Cardiac muscle cell (in vitro differentiated cells and primary cell): Measurements from ENCODE around the gene EIF1AD. TPM values are rescaled to one million over a fixed set of nuclear protein-coding genes. Genes with fewer than 3 reads are reported as not detected.
"Not testable (repeated sequence)": the region's sequence is repeated elsewhere in the genome, so short reads cannot be mapped to it uniquely, and the experiment has no call there.

Experiments
- DNase-seq, 2 donors: peaks; one replicate each; pipeline versions ENCODE4 v3.0.0 to v3.0.0-alpha.2; 2010 to 2017; ENCODE audit warnings: low read depth in 1 of 2, low spot score in 1 of 2
- H3K27ac ChIP-seq: fragments of 200-600 bp; sonication (generic); 2 replicates; pipeline ENCODE4 v1.5.1; 2016
- H3K27me3 ChIP-seq: fragments of 200-600 bp; sonication (generic); 2 replicates; pipeline ENCODE4 v1.6.0; 2016; ENCODE audit warnings: control low read depth
- H3K36me3 ChIP-seq: fragments of 200-600 bp; sonication (generic); 2 replicates; pipeline ENCODE4 v1.5.1; 2016; ENCODE audit warnings: control low read depth
- H3K4me1 ChIP-seq: fragments of 200-600 bp; sonication (generic); 2 replicates; pipeline ENCODE4 v1.8.1; 2017; ENCODE audit warnings: low read depth, mild to moderate bottlenecking, mixed run types
- H3K4me3 ChIP-seq: fragments of 200-600 bp; sonication (generic); 2 replicates; pipeline ENCODE4 v1.5.1; 2016; ENCODE audit warnings: mild to moderate bottlenecking
- H3K9me3 ChIP-seq: fragments of 200-600 bp; sonication (generic); 2 replicates; pipeline ENCODE4 v1.5.1; 2017; ENCODE audit warnings: low read depth, mild to moderate bottlenecking, control low read depth
- CTCF ChIP-seq: IDR thresholded peaks from 2 replicates; pipeline ENCODE4 v1.5.1; 2012; ENCODE audit warnings: low read depth, mild to moderate bottlenecking, low read length
- polyA plus RNA-seq: library from polyadenylated mRNA; unstranded; fragments of >200 nt; fragmentation: Nextera tagmentation; extraction: Ambion mirVana; gene quantifications from 2 replicates; pipeline ENCODE4 v1.2.1, GENCODE V29; 2016
- total RNA-seq: library from RNA; depleted of rRNA; stranded (reverse); fragments of >200 nt; gene quantifications from 2 replicates; pipeline ENCODE4 v1.2.3, GENCODE V29; 2016

The EIF1AD gene
- total and polyA plus RNA-seq, 2 experiments from 2014 or later: 24.6 to 36.8 TPM

DNA sequence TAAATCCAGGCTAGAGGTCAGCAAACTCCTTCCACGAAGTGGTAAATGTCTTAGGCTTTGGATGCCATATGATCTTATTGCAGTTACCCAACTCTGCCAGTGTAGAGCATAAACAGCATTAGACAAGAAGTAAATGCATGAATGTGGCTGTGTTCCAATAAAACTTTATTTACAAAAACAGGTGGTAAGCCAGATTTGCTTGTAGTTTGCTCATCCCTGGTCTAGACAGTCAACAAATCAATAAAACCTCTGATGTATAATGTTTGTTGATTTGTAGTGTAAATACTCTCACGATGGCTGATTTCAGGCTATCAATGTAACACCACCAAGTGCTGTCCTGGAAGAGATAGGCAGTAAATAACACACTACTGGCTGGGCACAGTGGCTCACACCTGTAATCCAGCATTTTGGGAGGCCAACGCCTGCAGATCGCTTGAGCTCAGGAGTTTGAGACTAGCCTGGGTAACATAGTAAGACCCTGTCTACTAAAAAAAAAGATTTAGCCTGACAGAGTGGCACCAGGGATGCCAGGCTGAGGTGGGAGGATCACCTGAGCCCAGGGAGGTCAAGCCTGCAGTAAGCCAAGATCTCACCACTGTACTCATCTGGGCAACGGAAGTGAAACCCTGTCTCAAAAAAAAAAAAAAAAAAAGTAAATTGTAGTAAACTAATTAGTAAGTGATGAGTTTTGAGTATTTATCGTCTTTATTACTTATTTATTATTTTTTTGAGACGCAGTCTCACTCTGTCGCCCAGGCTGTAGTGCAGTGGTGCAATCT lies 31.2 kb upstream of the EIF1AD start:
- no peaks in the 10 kb centered on the region for H3K4me1 ChIP-seq
- no peak for TF ChIP-seq CTCF
- H3K27me3 ChIP-seq: no peaks in the 10 kb centered on the region
- H3K4me3 ChIP-seq: no peak overlapping the region
- DNase-seq: no peak
- no peaks in the 10 kb centered on the region for H3K36me3 ChIP-seq
- no peaks in the 10 kb centered on the region for H3K9me3 ChIP-seq
- no peak overlapping the region for H3K27ac ChIP-seq

GRCh38 chr11:66026017-66026529 lies 24.1 kb upstream of the EIF1AD start, which contains the start of gene CATSPER1:
TSS of gene CATSPER1 (minus strand) at chr11:66026479. CDS start at chr11:66026379, 100 bp downstream.
- Histone ChIP-seq H3K4me1 (no peaks in the 10 kb centered on the region), H3K27me3 (peaks cover 12% of the 10 kb centered on the region), H3K27ac (no peak within 1 kb of the TSS), H3K9me3 (no peaks in the 10 kb centered on the region), H3K36me3 (no peaks in the 10 kb centered on the region), H3K4me3 (no peak within 1 kb of the TSS)
- no peak for DNase-seq
- TF ChIP-seq CTCF: no peak

- not testable (repeated sequence) for H3K4me1 ChIP-seq, DNase-seq, H3K36me3 ChIP-seq, H3K27ac ChIP-seq, H3K9me3 ChIP-seq, H3K4me3 ChIP-seq
- peaks cover 12% of the 10 kb centered on the region for H3K27me3 ChIP-seq
These were observed 21.2 kb upstream of the EIF1AD start for GRCh38 chr11:66023186-66023440.

DNA sequence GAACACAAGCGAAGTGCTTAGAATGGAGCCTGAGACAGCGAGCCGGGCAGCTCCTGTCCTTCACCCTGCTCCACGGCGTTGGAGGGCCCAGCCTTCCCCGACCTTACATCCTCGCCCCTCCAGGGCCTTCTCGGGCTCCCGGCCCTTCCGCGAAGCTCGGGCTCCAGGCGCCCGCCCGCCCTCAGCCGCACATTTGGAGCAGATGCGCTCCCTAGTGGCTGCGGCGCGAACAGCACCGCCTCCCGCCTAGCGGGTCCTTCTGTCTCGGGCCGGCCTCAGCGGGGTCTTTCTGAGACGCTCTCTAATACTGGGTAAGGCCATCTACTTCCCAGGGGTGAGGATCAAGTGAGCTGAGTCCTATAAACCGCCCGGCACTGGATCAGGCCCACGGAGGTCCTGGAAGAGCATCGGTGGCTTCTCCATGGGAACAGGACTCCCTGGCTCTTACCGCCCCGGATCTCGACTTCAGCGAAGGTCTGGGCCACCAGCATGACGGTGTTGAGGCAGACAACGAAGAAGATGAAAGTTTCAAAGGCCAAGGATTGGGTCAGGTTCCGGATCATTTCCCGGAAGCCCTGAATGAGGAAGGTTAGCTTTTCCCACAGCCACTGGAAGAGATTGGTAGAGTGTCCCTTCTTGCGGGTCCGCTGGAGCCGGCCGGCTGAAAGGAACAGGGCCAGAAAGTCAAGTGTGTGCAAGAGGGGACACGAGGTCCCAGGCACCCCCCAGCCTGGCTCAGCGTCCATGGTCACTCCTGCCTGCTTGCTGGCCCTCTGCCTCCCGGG lies 20.6 kb upstream of the EIF1AD start:
- peak; percentile 93 for TF ChIP-seq CTCF
- Histone ChIP-seq H3K27ac (no peak overlapping the region), H3K4me3 (no peak overlapping the region), H3K36me3 (no peaks in the 10 kb centered on the region), H3K9me3 (no peaks in the 10 kb centered on the region), H3K4me1 (no peaks in the 10 kb centered on the region), H3K27me3 (peaks cover 12% of the 10 kb centered on the region)
- peak; percentile 69 to 82 for DNase-seq

GRCh38 chr11:66020618-66021357 lies 18.8 kb upstream of the EIF1AD start:
- no peaks in the 10 kb centered on the region for H3K4me1 ChIP-seq
- H3K4me3 ChIP-seq: no peak overlapping the region
- peaks cover 12% of the 10 kb centered on the region for H3K27me3 ChIP-seq
- no peak overlapping the region for H3K27ac ChIP-seq
- H3K36me3 ChIP-seq: no peaks in the 10 kb centered on the region
- peak in 1 of 2 donors; percentile 64 for DNase-seq
- no peak for TF ChIP-seq CTCF
- H3K9me3 ChIP-seq: no peaks in the 10 kb centered on the region
